ENCODE data around the gene TM9SF4.

Gene TM9SF4

DNA sequence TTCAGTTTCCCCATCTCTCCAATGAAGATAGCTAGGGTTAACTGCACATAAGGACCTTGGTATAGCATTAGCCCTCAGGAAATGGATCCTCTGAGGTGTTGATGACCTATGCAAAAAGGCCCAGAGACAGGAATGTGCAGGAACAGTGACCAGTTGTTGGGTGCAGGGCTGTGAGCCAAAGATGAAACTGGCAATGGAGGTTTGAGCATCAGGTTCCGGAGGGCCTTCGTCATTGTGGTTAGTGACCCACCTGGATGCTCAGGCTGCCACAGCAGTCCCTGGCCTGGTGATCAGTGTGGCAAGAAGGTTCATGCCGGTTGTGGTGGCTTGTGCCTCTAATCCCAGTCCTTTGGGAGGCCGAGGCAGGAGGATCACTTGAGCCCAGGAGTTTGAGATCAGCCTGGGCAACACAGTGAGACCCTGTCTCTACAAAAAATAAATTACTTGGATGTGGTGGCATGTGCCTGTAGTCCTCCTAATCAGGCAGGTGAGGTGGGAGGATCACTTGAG is 43.7 kb downstream of the TM9SF4 start:
- no peak overlapping the region for H3K4me3 ChIP-seq (ENCODE audit: low read length in 2 of 2)
- peaks cover 47 to 52% of the 10 kb centered on the region in 2 donors for H3K36me3 ChIP-seq (ENCODE audit: control insufficient read depth in 2 of 2, insufficient read depth in 2 of 2, low read length in 2 of 2)
- H3K4me1 ChIP-seq (ENCODE audit: control insufficient read depth in 2 of 2, insufficient read depth in 2 of 2, low read length in 2 of 2), result peaks cover 4 to 6% of the 10 kb centered on the region in 2 donors
- no peaks in the 10 kb centered on the region for H3K27me3 ChIP-seq (ENCODE audit: control insufficient read depth in 2 of 2, insufficient read depth in 2 of 2, low read length in 2 of 2)
- H3K9ac ChIP-seq (ENCODE audit: low read depth in 1 of 2, low read length in 2 of 2), result no peak overlapping the region
- H3K27ac ChIP-seq (ENCODE audit: low read depth in 2 of 2, low read length in 2 of 2), result no peak overlapping the region
- no peaks in the 10 kb centered on the region for H3K9me3 ChIP-seq (ENCODE audit: control insufficient read depth in 2 of 2, low read length in 2 of 2)

DNA sequence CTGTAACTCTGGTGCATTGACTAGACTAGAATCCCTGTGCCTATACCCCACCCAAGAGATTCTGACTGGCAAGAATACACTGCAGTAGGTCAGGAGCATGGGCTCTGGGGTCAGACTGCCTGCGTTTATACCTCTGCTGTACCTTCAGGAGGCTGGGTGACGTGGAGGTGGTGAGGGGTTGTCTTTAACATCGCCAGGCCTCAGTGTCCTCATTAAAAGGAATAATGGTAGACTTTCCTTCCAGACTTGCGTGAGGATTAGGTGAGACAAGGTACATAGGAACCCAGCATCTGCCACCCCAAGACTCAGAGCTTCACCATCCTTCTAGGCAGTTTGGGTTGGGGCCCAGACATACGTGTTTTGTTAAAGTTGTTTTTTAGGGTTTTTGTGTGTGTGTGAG is 44.3 kb downstream of the TM9SF4 start:
- peaks cover 4 to 6% of the 10 kb centered on the region in 2 donors for H3K4me1 ChIP-seq (ENCODE audit: control insufficient read depth in 2 of 2, insufficient read depth in 2 of 2, low read length in 2 of 2)
- H3K27me3 ChIP-seq (ENCODE audit: control insufficient read depth in 2 of 2, insufficient read depth in 2 of 2, low read length in 2 of 2), result no peaks in the 10 kb centered on the region
- no peak overlapping the region for H3K27ac ChIP-seq (ENCODE audit: low read depth in 2 of 2, low read length in 2 of 2)
- peaks cover 50 to 53% of the 10 kb centered on the region in 2 donors for H3K36me3 ChIP-seq (ENCODE audit: control insufficient read depth in 2 of 2, insufficient read depth in 2 of 2, low read length in 2 of 2)
- no peaks in the 10 kb centered on the region for H3K9me3 ChIP-seq (ENCODE audit: control insufficient read depth in 2 of 2, low read length in 2 of 2)
- H3K9ac ChIP-seq (ENCODE audit: low read depth in 1 of 2, low read length in 2 of 2), result no peak overlapping the region
- H3K4me3 ChIP-seq (ENCODE audit: low read length in 2 of 2), result no peak overlapping the region

DNA sequence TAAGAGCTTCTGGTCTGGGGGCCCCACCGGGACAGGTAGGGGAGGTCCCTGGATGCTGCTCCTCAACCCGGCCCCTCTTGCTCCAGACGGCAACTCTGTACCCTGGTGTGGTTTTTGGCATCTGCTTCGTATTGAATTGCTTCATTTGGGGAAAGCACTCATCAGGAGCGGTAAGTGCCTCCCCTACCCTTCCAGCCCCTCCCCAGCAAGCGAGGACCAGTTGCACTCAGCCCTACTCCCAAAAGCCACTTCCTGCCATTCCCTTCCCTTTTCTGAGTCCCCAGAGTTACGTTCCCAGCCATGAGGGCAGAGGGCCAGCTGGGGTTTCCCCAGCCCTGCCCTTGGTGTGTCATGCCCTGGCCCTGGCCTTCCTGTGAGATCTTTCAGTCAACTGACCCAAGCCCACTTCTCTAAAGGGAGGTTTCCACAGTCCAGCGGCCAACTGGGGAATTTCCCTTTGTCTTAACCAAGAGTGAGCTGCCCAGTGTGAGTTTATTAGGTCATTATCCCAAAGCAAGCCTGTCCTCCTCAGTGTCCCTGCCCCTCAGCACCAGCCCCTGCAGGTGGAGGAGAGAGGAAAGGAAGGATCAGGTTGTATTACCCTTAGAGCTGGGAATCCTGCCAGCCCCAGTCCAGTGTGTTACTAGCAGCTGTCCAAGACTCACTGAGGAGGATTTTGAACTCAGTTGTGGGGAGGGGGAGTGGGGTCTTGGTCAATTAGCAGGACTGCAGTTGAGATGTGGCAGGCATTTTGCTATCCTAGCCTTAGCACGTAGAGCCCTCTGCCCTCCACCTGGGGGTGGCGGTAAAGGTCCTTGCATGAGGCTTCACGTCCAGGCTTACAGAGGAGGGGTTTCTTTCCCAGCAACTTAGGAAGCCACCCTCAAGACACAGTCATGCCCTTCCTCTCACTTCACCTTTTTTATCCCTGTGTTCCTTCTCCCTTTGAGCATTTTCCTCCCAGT is 45.8 kb downstream of the TM9SF4 start:
- Histone ChIP-seq H3K27ac (ENCODE audit: low read depth in 2 of 2, low read length in 2 of 2) (no peak overlapping the region), H3K27me3 (ENCODE audit: control insufficient read depth in 2 of 2, insufficient read depth in 2 of 2, low read length in 2 of 2) (no peaks in the 10 kb centered on the region), H3K9ac (ENCODE audit: low read depth in 1 of 2, low read length in 2 of 2) (no peak overlapping the region), H3K4me3 (ENCODE audit: low read length in 2 of 2) (no peak overlapping the region), H3K4me1 (ENCODE audit: control insufficient read depth in 2 of 2, insufficient read depth in 2 of 2, low read length in 2 of 2) (peaks cover 4 to 6% of the 10 kb centered on the region in 2 donors), H3K36me3 (ENCODE audit: control insufficient read depth in 2 of 2, insufficient read depth in 2 of 2, low read length in 2 of 2) (peaks cover 51 to 58% of the 10 kb centered on the region in 2 donors), H3K9me3 (ENCODE audit: control insufficient read depth in 2 of 2, low read length in 2 of 2) (no peaks in the 10 kb centered on the region)

DNA sequence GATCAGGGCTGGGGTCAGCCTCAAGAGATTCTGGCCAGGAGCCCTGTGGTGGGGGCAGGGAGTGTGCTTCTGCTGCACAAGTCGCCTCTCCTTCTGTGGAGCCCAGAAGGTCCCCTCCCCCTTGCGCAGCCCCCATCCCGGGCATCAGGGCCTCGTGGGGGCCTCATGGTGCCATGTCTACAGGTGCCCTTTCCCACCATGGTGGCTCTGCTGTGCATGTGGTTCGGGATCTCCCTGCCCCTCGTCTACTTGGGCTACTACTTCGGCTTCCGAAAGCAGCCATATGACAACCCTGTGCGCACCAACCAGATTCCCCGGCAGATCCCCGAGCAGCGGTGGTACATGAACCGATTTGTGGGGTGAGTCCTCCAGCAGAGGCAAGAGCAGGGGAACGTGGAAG is 48.1 kb downstream of the TM9SF4 start:
- H3K4me3 ChIP-seq (ENCODE audit: low read length in 2 of 2), result no peak overlapping the region
- H3K27me3 ChIP-seq (ENCODE audit: control insufficient read depth in 2 of 2, insufficient read depth in 2 of 2, low read length in 2 of 2), result no peaks in the 10 kb centered on the region
- no peak overlapping the region for H3K9ac ChIP-seq (ENCODE audit: low read depth in 1 of 2, low read length in 2 of 2)
- peaks cover 57 to 59% of the 10 kb centered on the region in 2 donors for H3K36me3 ChIP-seq (ENCODE audit: control insufficient read depth in 2 of 2, insufficient read depth in 2 of 2, low read length in 2 of 2)
- H3K4me1 ChIP-seq (ENCODE audit: control insufficient read depth in 2 of 2, insufficient read depth in 2 of 2, low read length in 2 of 2), result peaks cover 4 to 6% of the 10 kb centered on the region in 2 donors
- no peak overlapping the region for H3K27ac ChIP-seq (ENCODE audit: low read depth in 2 of 2, low read length in 2 of 2)
- H3K9me3 ChIP-seq (ENCODE audit: control insufficient read depth in 2 of 2, low read length in 2 of 2), result no peaks in the 10 kb centered on the region

DNA sequence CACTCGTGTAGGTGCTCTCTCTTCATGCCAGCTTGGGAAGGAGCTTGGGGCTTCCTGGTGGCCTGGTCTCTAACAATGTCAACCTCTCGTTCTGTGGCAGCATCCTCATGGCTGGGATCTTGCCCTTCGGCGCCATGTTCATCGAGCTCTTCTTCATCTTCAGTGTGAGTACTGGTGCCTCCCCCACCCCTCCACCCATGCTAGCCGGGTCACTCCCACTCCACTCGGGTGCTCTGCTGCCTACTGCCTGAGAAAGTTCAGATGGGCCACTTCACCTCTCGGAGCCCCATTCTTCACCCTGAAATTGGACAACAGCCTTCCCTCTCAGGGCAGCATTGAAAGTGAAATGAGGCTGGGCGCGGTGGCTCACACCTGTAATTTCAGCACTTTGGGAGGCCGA is 48.8 kb downstream of the TM9SF4 start:
- peaks cover 52 to 61% of the 10 kb centered on the region in 2 donors for H3K36me3 ChIP-seq (ENCODE audit: control insufficient read depth in 2 of 2, insufficient read depth in 2 of 2, low read length in 2 of 2)
- no peak overlapping the region for H3K27ac ChIP-seq (ENCODE audit: low read depth in 2 of 2, low read length in 2 of 2)
- H3K4me1 ChIP-seq (ENCODE audit: control insufficient read depth in 2 of 2, insufficient read depth in 2 of 2, low read length in 2 of 2), result peaks cover 4% of the 10 kb centered on the region in 2 donors
- H3K9ac ChIP-seq (ENCODE audit: low read depth in 1 of 2, low read length in 2 of 2), result no peak overlapping the region
- no peak overlapping the region for H3K4me3 ChIP-seq (ENCODE audit: low read length in 2 of 2)
- no peaks in the 10 kb centered on the region for H3K9me3 ChIP-seq (ENCODE audit: control insufficient read depth in 2 of 2, low read length in 2 of 2)
- H3K27me3 ChIP-seq (ENCODE audit: control insufficient read depth in 2 of 2, insufficient read depth in 2 of 2, low read length in 2 of 2), result no peaks in the 10 kb centered on the region

DNA sequence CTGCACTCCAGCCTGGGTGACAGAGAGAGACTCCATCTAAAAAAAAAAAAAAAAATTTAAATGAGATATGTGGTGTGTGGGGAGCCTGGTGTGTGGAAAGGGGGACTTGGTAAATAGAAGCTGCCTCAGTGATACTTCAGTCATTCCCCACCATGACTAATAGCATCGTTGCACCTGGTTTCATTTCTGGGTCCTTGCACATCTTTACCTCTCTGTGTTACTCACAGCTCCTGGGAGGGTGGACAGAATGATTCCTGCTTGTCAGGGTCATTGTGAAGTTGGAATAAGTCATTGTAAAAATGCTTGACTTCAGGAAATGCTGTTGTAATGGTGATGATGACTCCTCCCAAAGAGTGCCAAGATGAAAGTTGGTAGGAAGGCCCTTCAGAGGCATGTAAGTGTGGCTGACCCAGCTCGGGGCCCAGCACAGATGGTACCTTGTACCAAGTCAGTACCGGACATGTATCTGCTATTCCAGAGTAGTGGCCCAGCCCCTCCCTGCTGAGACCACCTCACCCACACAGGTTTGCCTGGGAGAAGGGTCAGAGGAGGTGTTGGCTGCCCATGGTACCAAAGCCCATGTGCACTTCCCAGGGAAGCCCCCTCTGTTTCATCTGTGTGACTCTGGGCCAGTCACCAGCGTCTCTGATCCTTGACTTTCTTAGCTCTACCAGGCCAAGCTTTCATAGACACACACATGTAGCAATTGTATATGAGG is 49.6 kb downstream of the TM9SF4 start:
- H3K9me3 ChIP-seq (ENCODE audit: control insufficient read depth in 2 of 2, low read length in 2 of 2), result no peaks in the 10 kb centered on the region
- H3K36me3 ChIP-seq (ENCODE audit: control insufficient read depth in 2 of 2, insufficient read depth in 2 of 2, low read length in 2 of 2), result peaks cover 51 to 58% of the 10 kb centered on the region in 2 donors
- H3K4me3 ChIP-seq (ENCODE audit: low read length in 2 of 2), result no peak overlapping the region
- H3K9ac ChIP-seq (ENCODE audit: low read depth in 1 of 2, low read length in 2 of 2), result no peak overlapping the region
- H3K4me1 ChIP-seq (ENCODE audit: control insufficient read depth in 2 of 2, insufficient read depth in 2 of 2, low read length in 2 of 2), result peaks cover 4% of the 10 kb centered on the region in 2 donors
- H3K27me3 ChIP-seq (ENCODE audit: control insufficient read depth in 2 of 2, insufficient read depth in 2 of 2, low read length in 2 of 2), result no peaks in the 10 kb centered on the region
- H3K27ac ChIP-seq (ENCODE audit: low read depth in 2 of 2, low read length in 2 of 2), result no peak overlapping the region

DNA sequence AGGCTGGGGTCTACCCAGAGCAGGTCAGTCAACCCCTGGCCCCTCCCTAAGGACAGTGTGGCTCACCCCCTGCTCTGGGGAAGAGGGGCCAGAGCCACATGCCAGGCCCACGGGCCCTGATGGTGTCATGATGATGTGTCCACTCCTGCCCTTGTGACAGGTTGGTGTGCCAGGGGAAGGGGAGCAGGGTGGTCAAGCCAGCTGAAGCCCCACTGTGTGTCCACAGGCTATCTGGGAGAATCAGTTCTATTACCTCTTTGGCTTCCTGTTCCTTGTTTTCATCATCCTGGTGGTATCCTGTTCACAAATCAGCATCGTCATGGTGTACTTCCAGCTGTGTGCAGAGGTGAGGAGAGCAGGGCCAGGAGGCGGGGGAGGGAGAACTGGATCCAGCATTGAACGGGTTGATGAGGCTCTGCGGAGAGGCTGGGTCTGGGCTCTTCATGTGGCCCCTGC is 50.3 kb downstream of the TM9SF4 start:
- H3K4me1 ChIP-seq (ENCODE audit: control insufficient read depth in 2 of 2, insufficient read depth in 2 of 2, low read length in 2 of 2), result peaks cover 4% of the 10 kb centered on the region in 2 donors
- peaks cover 57 to 65% of the 10 kb centered on the region in 2 donors for H3K36me3 ChIP-seq (ENCODE audit: control insufficient read depth in 2 of 2, insufficient read depth in 2 of 2, low read length in 2 of 2)
- no peak overlapping the region for H3K27ac ChIP-seq (ENCODE audit: low read depth in 2 of 2, low read length in 2 of 2)
- no peaks in the 10 kb centered on the region for H3K9me3 ChIP-seq (ENCODE audit: control insufficient read depth in 2 of 2, low read length in 2 of 2)
- no peak overlapping the region for H3K9ac ChIP-seq (ENCODE audit: low read depth in 1 of 2, low read length in 2 of 2)
- no peaks in the 10 kb centered on the region for H3K27me3 ChIP-seq (ENCODE audit: control insufficient read depth in 2 of 2, insufficient read depth in 2 of 2, low read length in 2 of 2)
- H3K4me3 ChIP-seq (ENCODE audit: low read length in 2 of 2), result no peak overlapping the region

DNA sequence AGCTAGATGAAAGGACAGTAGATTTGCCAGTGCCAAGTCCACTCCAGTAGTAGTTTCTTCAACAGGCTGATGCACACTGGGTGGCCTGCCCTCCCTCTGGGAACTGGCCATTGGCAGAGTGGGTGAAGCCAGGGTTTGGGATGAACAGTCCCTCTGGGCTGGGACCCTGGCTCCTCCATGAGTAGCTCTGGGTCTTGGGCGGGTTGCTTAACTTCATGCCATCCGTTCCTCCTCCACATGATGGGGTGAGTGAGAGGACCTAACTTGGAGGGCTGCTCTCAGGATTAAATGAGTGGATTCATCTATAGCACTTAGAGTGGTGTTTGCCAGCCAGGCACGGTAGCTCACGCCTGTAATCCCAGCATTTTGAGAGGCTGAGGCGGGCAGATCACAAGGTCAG is 50.8 kb downstream of the TM9SF4 start:
- Histone ChIP-seq H3K27me3 (ENCODE audit: control insufficient read depth in 2 of 2, insufficient read depth in 2 of 2, low read length in 2 of 2) (no peaks in the 10 kb centered on the region), H3K9me3 (ENCODE audit: control insufficient read depth in 2 of 2, low read length in 2 of 2) (no peaks in the 10 kb centered on the region), H3K36me3 (ENCODE audit: control insufficient read depth in 2 of 2, insufficient read depth in 2 of 2, low read length in 2 of 2) (peaks cover 63 to 70% of the 10 kb centered on the region in 2 donors), H3K9ac (ENCODE audit: low read depth in 1 of 2, low read length in 2 of 2) (no peak overlapping the region), H3K4me3 (ENCODE audit: low read length in 2 of 2) (no peak overlapping the region), H3K27ac (ENCODE audit: low read depth in 2 of 2, low read length in 2 of 2) (no peak overlapping the region), H3K4me1 (ENCODE audit: control insufficient read depth in 2 of 2, insufficient read depth in 2 of 2, low read length in 2 of 2) (peaks cover 0 to 4% of the 10 kb centered on the region in 2 donors)

DNA sequence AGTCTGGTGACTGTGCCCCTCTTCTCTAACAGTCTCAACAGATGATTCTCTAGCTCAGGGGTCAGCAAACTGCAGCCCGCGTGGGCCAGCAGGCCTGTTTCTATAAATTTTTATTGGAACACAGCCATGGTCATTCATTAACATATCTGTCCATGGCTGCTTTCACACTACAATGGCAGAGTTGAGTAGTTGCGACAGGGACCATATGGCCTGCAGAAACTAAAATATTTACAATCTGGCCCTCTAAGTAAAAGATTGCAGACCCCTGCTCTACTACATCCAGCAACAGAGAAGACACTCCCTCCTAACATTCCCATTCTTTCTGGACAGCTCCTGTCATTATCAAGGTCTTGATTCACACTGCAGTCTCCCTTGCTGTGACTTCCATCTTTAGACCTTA is 52.8 kb downstream of the TM9SF4 start:
- H3K27me3 ChIP-seq (ENCODE audit: control insufficient read depth in 2 of 2, insufficient read depth in 2 of 2, low read length in 2 of 2), result no peaks in the 10 kb centered on the region
- H3K27ac ChIP-seq (ENCODE audit: low read depth in 2 of 2, low read length in 2 of 2), result no peak overlapping the region

DNA sequence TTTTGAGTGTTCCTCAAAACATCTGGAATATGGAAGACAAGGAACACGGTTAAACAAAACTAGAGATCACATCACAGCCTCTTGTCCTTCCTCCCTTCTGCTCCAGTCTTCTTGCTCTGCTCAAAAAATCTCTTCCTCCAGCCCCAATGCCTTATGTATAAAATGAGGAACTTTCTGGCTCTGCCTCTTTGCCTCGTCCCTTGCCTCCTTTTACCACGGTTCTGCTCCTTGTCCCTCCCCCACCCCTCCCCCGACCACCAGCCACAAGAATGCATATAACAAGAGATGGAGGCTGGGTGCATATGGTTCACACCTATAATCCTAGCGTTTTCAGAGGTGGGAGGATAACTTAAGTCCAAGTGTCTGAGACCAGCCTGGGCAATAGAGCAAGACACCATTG is 54.4 kb downstream of the TM9SF4 start:
- peaks cover 66 to 67% of the 10 kb centered on the region in 2 donors for H3K36me3 ChIP-seq (ENCODE audit: control insufficient read depth in 2 of 2, insufficient read depth in 2 of 2, low read length in 2 of 2)
- no peaks in the 10 kb centered on the region for H3K4me1 ChIP-seq (ENCODE audit: control insufficient read depth in 2 of 2, insufficient read depth in 2 of 2, low read length in 2 of 2)

More for the DNA sequence above, 52.8 kb downstream of the TM9SF4 start:
- no peak overlapping the region for H3K9ac ChIP-seq (ENCODE audit: low read depth in 1 of 2, low read length in 2 of 2)
- H3K4me1 ChIP-seq (ENCODE audit: control insufficient read depth in 2 of 2, insufficient read depth in 2 of 2, low read length in 2 of 2), result no peaks in the 10 kb centered on the region
- H3K36me3 ChIP-seq (ENCODE audit: control insufficient read depth in 2 of 2, insufficient read depth in 2 of 2, low read length in 2 of 2), result peaks cover 73 to 79% of the 10 kb centered on the region in 2 donors
- no peak overlapping the region for H3K4me3 ChIP-seq (ENCODE audit: low read length in 2 of 2)
- no peaks in the 10 kb centered on the region for H3K9me3 ChIP-seq (ENCODE audit: control insufficient read depth in 2 of 2, low read length in 2 of 2)

More for the DNA sequence above, 54.4 kb downstream of the TM9SF4 start:
- Histone ChIP-seq H3K27ac (ENCODE audit: low read depth in 2 of 2, low read length in 2 of 2) (no peak overlapping the region), H3K4me3 (ENCODE audit: low read length in 2 of 2) (no peak overlapping the region), H3K27me3 (ENCODE audit: control insufficient read depth in 2 of 2, insufficient read depth in 2 of 2, low read length in 2 of 2) (no peaks in the 10 kb centered on the region), H3K9ac (ENCODE audit: low read depth in 1 of 2, low read length in 2 of 2) (no peak overlapping the region), H3K9me3 (ENCODE audit: control insufficient read depth in 2 of 2, low read length in 2 of 2) (no peaks in the 10 kb centered on the region)
